ENCODE data around the gene NUDT4.
"Not testable (repeated sequence)": the region's sequence is repeated elsewhere in the genome, so short reads cannot be mapped to it uniquely, and the experiment has no call there.

The NUDT4 gene

DNA sequence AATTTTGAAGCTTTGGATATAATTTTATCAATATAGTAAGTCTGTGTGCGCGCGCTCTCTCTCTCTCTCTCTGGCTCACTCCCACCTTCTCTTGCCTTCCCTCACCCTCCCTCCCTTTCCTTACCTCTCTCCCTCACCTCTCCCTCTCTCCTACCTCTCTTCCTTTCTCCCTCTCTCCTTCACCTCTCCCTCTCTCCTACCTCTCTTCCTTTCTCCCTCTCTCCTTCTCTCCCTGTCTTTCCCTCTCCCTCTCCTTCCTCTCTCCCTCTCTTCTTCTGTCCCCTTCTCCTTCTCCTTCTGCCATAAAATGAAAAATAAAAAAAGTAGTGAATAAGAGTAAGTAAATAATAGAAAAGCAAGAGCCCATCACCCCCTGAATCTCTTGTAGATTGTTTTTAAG lies 9.0 kb upstream of the NUDT4 start:
- no peak for FAIRE-seq

DNA sequence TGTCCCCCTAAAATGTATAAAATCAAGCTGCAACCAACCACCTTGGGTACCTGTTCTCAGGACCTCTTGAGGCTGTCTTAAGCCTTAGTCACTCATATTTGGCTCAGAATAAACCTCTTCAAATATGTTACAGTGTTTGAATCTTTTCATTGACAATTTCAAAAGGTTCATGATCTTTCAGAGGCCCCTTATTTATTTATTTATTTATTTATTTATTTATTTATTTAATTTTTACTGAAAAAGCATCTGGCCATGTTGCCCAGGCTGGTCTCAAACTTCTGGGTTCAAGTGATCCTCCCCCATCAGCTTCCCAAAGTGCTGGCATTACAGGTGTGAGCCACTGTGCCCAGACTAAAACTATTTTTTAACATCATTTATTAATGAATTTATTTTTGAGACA lies 8.2 kb upstream of the NUDT4 start:
- no peak for FAIRE-seq

DNA sequence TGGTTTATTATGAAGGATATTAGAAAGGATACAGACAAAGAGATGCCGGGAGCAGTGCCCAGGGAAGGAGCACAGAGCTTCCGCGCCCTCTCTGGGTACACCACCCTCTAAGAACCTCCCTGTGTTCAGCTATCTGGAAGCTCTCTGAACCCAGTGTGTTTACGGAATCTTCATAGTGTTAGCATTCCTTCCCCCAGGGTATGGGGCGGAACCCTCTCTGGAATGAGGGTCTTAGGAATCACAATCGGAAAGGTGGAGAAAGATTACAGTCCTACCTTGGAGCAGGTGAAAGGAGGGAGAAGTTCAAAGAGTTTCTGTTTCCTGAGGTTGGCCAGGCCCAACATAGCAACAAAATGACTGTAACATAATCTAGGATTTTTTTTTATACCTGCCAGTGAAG lies 6.8 kb upstream of the NUDT4 start:
- FAIRE-seq, result no peak

DNA sequence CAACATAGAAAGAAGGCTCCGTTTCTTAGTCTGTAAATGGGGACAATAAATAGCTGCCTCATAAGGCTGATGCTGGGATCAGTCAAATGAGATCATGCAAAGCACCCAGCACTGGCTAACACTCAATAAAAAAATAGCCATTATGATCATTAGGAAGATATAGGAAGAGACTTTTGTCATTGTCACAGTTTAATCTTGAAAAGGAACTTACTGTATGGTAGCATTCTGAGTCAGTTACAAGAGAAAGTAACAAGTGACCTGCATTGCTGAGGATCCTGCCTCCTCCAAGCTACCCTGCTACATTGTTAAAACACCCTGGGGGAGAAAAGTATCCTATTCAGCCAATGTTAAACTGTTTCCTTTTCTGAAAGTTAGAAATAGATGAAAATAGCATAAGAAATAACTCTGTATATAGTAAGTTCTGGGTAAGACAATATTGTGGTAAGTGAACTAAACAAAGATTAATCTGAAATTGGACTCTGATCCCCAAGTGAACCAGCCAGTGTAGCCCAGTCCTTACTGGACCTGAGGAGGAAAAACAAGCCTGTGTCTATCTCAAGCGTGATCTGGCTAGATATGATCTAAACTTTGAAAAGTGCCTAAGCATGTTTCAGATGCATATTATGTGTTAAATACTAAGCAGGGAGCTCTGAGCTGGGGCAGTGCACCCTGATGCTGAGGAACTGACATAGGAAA lies 3.6 kb upstream of the NUDT4 start:
- FAIRE-seq, result no peak

DNA sequence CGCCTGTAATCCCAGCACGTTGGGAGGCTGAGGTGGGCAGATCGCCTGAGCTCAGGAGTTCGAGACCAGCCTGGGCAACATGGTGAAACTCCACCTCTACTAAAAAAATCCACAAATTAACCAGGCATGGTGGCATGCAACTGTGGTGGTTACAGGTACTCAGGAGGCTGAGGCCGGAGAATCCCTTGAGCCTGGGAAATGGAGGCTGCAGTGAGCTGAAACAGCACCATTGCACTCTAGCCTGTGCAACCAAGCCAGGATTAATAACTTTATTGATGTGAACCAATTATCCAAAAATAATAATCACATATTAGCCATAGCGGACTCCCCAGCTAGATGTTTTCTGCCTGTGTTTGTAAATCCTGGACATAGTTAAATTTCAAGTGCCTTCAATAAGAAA lies 1.8 kb upstream of the NUDT4 start:
- no peak for FAIRE-seq

DNA sequence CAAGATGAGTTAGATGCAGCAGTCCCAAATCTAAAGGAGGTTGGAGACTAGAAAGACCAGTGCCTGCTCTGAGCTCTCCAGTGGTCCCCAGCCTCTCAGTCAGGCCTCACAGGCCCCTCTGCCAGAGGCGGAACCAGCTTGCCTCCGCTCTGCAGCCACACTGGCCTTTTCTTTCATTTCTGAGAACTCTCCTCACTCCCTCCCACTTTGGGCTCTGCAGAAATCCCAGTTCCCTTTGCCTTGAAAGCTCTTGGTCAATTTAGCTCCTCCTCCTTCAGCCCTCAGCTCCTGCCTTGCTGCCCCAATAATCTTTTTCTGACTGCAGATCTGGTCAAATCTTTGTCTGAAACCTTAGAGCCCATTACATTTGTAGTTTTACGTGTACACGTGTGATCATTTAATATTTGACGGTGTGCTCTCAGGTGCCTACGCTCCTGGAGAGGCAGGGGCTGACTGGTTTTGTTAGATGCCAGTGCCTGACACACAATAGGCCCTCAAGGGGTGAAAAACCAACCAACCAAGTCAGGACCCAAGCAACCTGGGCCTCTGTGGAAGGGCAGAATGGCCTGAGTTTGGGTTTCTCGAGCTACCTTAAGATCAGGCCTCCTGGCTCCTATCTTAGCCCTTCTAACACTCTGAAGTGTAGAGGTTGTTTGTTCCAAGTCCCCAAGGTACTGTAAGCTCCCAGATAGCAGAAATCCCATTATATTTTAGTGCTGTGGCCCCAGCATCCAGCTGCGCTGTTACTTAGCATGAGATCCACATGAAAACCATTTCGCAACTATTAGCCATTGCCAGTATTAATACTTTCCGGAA lies 1.1 kb upstream of the NUDT4 start:
- FAIRE-seq, result no peak

DNA sequence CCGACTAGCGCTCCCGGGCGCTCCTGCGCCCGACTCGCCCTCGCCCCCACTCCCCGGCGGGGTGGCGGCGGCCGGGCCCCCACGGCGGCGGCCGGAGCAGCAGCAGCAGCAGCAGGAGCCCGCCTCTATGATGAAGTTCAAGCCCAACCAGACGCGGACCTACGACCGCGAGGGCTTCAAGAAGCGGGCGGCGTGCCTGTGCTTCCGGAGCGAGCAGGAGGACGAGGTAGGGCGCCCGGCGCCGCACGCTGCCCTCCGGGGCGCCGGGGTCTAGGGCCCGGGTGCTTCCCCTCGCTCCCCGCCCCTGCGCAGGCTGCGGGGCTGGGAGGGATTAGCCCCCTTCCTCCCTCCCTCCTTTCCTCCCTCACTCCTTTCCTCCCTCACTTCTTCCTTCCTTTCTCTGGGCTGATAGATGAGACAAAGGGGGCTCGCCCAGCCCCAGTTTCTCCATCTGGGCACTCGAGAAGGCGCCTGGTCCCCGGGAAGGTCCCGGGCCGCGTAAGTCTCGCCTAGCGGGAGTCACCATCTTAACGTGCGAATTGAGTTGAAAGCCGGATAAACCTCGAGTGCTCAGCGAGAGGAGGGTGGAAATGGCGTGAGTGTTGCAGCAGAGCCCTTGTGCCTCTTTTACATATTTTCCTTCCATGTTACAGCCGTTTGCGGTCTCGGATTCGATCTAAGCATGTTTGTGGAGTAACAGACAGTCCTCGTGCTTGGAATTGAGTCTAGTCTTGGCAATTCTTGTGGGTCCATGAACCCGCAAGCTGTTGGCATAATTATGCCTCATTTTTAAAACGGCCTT lies 672 bp downstream of the NUDT4 start:
- not testable (repeated sequence) for FAIRE-seq

DNA sequence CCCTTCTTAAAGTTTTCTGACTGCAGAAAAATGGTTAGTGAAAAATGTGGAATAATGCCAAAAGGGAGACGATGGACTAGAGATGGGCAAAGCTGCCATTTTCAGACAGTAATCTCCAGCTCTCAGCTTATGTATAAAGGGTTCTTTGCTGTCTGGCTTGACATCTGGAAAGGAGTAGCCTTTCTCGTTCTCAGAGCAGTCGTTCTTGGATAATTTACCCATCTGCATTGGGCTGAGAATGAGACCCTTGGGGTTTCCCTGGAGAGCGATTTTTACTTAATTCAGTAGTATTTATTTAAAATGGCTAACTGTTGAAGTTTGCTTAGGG lies 1.2 kb downstream of the NUDT4 start:
- no peak for FAIRE-seq

DNA sequence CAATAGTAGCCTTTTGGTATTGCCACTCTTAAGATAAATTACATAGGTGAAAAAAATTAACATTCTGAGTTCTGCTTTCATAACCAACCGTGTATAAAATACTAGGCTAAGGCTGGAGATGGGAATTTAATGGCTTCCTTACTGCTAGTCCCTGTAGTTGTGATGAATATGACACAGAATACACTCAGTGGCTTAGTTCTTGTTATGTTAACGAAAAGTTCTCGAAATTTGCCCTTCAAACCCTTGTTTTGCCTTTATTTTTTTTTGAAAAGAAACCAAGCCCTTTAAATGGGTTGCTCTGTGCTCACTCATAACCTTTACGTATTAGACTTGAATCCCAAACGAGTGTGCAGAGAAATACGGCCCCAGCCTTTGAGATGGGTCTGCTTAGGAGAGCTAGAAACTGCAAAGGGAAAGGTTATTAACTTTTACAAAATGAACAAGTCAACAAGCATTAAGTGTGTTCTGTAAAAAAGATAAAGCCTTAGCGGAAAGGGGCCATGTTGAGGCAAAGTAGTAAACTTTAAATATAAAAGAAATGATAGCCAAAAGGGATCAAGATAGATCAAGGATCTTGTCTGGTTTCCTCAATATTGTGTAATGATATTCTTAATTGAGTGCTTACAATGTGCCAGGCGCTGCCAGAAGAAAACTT lies 1.7 kb downstream of the NUDT4 start:
- FAIRE-seq, result no peak

DNA sequence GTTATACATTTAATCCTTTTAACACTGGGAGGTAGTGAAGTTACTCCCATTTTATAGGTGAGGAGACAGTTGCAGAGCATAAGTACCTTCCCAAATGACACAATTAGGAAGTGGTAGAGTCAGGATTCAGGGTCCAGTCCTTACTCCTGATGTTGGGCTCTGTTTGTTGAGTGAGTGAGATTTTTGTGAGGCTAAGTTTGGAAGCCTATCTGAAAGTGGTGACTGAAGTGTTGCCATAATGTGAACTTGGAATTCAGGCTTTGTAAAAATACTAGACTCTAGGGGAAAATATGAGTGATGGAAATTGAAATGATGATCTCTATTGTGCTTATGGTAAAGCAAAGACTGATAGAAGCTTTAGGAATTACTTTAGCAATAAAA lies 2.2 kb downstream of the NUDT4 start:
- no peak for FAIRE-seq

DNA sequence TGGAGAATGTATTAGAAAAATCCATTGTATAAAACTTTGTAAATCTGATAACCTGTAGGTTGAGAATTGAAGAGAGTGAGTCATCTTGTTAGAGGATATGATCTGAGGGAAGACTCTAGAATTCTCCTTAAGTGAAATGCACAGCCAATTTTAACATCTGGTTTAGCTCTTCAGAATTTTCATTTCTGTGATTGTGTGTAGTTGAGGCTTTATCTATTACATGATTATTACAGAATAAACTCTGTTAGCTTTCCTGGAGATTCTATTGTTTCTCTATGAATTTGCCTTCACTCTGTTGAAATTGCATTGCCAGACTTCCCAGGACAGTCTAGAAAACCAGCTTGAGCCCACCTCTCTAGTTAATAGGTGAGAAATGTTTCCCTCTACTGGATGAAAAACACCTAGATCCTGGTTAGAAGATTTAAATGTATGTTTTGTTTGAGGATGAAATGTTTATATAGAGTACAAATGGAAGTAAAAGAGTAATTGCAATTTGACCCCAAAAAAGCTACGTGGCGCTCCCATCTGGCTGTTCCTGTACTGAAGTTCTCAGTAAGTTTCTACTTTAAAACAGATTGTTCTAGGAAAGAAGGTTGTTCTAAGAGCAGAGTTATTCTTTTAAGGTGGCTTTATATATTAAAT lies 2.9 kb downstream of the NUDT4 start:
- peak; percentile 83 for FAIRE-seq

DNA sequence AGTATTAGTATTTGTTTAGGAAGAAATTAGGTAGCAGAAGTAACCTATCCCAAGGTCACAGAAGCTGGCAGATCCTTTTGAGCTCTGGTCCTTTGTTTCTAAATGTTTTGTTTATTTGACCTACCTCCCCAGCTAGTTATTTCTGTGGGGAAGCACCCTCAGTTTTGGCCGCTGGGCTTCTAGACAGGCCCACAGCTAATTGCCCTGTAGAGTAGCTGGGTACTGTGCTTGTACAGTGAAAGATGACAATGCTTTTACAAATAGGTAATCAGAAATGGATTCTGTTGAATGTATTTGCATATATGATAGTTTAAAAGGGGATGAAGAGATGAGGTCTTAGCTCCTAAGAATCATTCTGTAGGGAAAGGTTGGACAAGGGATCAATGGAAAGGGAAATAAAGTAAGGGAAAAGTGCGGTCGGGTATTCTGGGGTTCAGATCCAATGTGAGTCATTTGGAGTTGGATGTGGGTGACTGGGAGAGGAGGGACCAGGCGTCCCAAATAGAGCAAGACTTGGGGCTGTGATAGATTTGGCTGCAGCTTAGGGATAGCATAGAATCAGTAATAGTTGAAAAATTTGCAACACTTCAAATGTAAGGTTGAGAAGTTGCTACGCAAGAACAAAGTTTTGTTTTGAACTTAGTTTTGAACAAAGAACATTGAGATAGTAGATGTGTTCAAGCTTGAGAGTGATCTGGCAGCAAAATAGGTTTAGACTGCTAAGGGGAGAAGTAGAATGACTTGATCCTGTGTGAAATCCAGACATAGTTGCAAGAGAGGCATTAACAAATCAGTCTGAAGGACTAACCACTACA lies 3.6 kb downstream of the NUDT4 start:
- FAIRE-seq, result no peak

DNA sequence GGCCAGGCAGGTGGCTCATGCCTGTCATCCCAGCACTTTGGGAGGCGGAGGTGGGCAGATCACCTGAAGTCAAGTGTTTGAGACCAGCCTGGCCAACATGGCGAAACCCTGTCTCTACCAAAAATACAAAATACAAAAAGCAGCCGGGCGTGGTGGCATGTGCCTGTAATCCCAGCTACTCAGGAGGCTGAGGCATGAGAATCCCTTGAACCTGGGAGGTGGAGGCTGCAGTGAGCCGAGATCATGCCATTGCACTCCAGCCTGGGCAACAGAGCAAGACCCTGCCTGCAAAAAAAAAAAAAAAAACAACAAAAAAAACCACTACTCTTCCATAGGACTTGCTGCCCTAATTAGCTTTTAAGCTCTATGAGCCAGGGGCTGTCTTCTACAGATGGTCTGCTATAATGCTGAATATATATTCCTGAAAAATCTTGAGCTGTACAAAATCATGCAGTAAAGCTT lies 4.3 kb downstream of the NUDT4 start:
- FAIRE-seq, result not testable (repeated sequence)

DNA sequence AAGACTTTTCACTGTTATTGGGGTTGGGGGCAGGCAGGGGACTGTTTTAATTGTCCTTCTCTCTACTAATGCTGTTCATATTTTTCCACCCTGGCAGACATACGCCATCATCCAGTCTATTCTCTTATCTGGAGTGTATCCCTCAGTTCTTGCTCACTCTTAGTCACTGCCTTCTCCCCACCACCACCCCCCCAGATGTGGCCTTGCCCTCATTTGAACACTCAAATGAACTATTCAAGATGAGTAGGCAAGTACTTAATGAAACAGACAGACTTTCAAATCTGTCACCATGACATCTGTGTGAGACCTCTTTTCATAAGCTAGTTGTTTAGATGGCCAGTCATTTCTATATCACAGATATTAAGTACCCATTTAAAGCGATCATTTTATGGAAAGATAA lies 10.1 kb downstream of the NUDT4 start:
- FAIRE-seq, result no peak

DNA sequence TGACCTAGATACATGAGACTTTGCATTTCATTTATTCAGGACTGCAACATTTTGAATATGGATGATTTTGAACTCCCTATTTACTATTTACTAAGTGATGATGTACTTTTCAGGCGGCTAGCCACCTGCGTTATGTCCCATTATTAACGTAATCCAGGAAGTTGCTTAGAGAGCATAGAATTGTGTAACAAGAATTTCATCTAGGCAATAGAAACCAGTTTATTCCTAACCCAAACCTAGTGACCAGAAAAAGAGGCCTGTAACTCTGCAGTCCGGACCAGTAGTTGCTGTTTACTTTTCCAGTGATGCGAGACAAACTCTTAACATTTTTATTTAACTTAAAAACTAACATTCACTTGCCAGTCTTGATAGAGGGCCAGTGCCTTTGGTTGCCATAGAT lies 12.3 kb downstream of the NUDT4 start:
- no peak for FAIRE-seq

DNA sequence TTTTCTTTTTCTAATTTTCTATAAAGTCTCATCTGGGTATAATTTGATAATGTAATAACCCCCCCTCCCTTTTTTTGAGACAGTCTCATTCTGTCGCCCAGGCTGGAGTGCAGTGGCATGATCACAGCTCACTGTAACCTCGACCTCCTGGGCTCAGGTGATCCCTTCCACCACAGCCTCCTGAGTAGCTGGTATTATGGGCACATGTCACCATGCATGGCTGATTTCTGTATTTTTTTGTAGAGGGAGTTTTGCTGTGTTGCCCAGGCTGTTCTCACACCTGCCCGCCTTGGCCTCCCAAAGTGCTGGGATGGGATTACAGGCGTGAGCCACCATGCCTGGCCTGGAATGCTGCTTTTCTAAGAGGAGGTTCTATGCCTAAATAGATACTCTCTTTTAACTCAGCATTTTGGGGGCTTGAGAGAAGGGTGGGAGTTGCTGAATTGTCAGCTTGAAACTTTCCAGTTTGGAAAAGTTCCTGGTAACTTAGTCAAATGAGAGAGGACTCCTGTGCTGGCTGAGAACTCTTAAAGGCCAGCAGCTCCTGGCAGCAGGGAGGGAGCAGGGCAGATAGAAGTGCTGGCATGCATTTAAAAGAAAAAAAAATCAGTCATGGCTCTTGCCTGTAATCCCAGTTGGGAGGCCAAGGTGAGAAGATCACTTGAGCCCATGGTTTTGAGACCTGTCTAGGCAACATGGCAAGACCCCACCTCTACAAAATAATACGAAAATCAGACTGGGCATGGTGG lies 13.0 kb downstream of the NUDT4 start:
- no peak for FAIRE-seq

DNA sequence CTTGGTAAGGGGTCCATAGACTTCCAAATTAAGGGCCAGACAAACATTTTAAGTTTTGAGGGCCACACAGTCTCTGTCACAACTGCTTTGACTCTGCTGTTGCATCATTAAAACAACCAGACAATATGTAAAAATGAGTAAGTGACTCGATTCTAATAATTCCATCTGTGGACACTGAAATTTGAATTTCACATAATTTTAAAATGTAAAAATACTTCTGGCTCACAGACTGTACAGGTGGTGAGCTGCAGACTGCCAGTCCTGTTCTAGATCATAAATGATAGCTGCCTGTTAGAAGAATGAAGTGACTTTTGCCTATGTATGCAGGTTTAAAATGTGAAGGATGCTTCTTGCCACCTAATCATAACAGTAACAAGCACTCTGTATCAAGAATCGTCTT lies 15.7 kb downstream of the NUDT4 start:
- no peak for FAIRE-seq

DNA sequence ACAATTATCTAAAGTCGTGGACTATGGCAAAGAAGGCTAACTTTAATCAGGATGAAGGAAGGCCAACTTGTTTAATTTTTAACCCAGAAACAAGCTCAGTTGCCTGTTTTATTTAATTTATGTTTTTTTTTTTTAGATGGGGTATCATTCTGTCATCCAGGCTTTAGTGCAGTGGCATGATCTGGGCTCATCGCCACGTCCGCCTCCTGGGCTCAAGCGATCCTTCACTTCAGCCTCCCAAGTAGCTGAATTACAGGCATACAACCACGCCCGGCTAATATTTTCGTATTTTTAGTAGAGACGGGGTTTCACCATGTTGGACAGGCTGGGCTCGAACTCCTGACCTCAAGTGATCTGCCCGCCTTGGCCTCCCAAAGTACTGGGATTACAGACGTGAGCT lies 19.7 kb downstream of the NUDT4 start:
- FAIRE-seq, result no peak

DNA sequence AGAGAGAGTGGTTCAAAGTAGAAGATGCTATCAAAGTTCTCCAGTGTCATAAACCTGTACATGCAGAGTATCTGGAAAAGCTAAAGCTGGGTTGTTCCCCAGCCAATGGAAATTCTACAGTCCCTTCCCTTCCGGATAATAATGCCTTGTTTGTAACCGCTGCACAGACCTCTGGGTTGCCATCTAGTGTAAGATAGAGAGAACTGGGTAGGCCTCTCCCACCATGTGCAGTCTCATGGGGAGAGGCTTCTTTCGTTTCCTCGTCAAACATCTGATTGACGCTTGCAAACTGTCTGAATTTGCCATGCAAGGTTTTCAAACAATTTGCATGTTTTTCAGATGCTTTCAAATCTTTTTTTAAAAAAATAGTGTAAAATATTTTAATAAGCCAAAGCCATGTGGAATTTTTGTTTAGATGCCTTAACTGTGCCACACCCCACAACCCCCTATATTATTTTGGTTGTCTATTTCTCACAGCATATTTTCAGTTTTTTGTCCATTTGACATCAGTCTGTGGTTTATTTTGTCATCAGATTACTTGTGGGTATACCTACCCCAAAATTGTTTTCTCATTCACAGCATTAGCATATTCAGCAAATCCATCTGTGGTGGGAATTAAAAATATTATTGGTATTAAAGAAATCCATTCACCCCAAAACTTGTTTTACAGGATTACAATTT lies 21.6 kb downstream of the NUDT4 start:
- FAIRE-seq, result peak; percentile 99
